Mesenchymal stem cell (in vitro differentiated cells and primary cell): Measurements from ENCODE around the gene DPP6.
"Not testable (repeated sequence)": the region's sequence is repeated elsewhere in the genome, so short reads cannot be mapped to it uniquely, and the experiment has no call there.

ENCODE experiments used
- DNase-seq: peaks from one replicate; pipeline ENCODE4 v3.0.0-alpha.2; 2013
- H2AFZ ChIP-seq: one replicate; pipeline ENCODE4 v1.6.1; 2013; ENCODE audit warnings: low read depth, mild to moderate bottlenecking, control low read depth, inconsistent platforms, low read length, moderate library complexity
- H2AK5ac ChIP-seq: 2 replicates; pipeline ENCODE4 v1.6.1; 2013; ENCODE audit warnings: low read length, moderate library complexity, mild to moderate bottlenecking, inconsistent platforms; ENCODE audit not compliant: severe bottlenecking
- H2BK120ac ChIP-seq: one replicate; pipeline ENCODE4 v1.6.1; 2013; ENCODE audit warnings: low read depth, mild to moderate bottlenecking, inconsistent platforms, low read length, moderate library complexity
- H2BK12ac ChIP-seq, 2 experiments: one replicate each; pipeline ENCODE4 v1.6.1; 2013; ENCODE audit warnings: inconsistent platforms in 2 of 2, low read length in 2 of 2, mild to moderate bottlenecking in 2 of 2, moderate library complexity in 2 of 2, control low read depth in 1 of 2
- H2BK15ac ChIP-seq: one replicate; pipeline ENCODE4 v1.6.1; 2013; ENCODE audit warnings: mild to moderate bottlenecking, low read depth, inconsistent platforms; ENCODE audit not compliant: poor library complexity, severe bottlenecking
- H2BK5ac ChIP-seq: 2 replicates; pipeline ENCODE4 v1.6.1; 2013; ENCODE audit warnings: low read depth, mild to moderate bottlenecking, low read length, control low read depth, inconsistent platforms; ENCODE audit not compliant: poor library complexity, severe bottlenecking
- H3K14ac ChIP-seq, 2 experiments: one replicate each; pipeline ENCODE4 v1.6.1; 2013; ENCODE audit warnings: inconsistent platforms in 2 of 2, low read length in 2 of 2, control low read depth in 1 of 2, mild to moderate bottlenecking in 1 of 2, moderate library complexity in 1 of 2
- H3K18ac ChIP-seq, 2 experiments: one replicate each; pipeline ENCODE4 v1.6.1; 2013; ENCODE audit warnings: inconsistent platforms in 2 of 2, low read length in 2 of 2, control low read depth in 1 of 2, low read depth in 1 of 2, mild to moderate bottlenecking in 1 of 2
- H3K23ac ChIP-seq, 2 experiments: one replicate each; pipeline ENCODE4 v1.6.1; 2013; ENCODE audit warnings: inconsistent platforms in 2 of 2, low read length in 2 of 2, mild to moderate bottlenecking in 2 of 2, moderate library complexity in 2 of 2, control low read depth in 1 of 2
- H3K27ac ChIP-seq: 2 replicates; pipeline ENCODE4 v1.5.1; 2013; ENCODE audit warnings: mild to moderate bottlenecking, moderate library complexity, low read length, control low read depth, inconsistent platforms; ENCODE audit not compliant: poor library complexity, severe bottlenecking
- H3K27me3 ChIP-seq, 2 experiments: 2 replicates each; pipeline versions ENCODE4 v1.6.1 to v1.7.0; 2013; ENCODE audit warnings: low read length in 2 of 2, mild to moderate bottlenecking in 2 of 2, moderate library complexity in 2 of 2, control low read depth in 1 of 2, inconsistent platforms in 1 of 2; ENCODE audit not compliant: control insufficient read depth in 1 of 2, insufficient read depth in 1 of 2
- H3K36me3 ChIP-seq, 2 experiments: 2 replicates each; pipeline versions ENCODE4 v1.6.1 to v1.7.0; 2013; ENCODE audit warnings: low read length in 2 of 2, control low read depth in 1 of 2, inconsistent platforms in 1 of 2, low read depth in 1 of 2, mild to moderate bottlenecking in 1 of 2; ENCODE audit not compliant: insufficient read depth in 2 of 2, control insufficient read depth in 1 of 2
- H3K4ac ChIP-seq, 2 experiments: one replicate each; pipeline ENCODE4 v1.6.1; 2013; ENCODE audit warnings: inconsistent platforms in 2 of 2, low read length in 2 of 2, mild to moderate bottlenecking in 2 of 2, moderate library complexity in 2 of 2, control low read depth in 1 of 2, low read depth in 1 of 2
- H3K4me1 ChIP-seq: 2 replicates; pipeline ENCODE4 v1.6.1; 2013; ENCODE audit warnings: low read depth, low read length, control low read depth; ENCODE audit not compliant: control insufficient read depth, insufficient read depth
- H3K4me2 ChIP-seq: 2 replicates; pipeline ENCODE4 v1.6.1; 2013; ENCODE audit warnings: low read length, mild to moderate bottlenecking, inconsistent platforms; ENCODE audit not compliant: poor library complexity, severe bottlenecking
- H3K4me3 ChIP-seq, 2 experiments: 2 replicates each; pipeline versions ENCODE4 v1.5.1 to v1.7.0; 2013; ENCODE audit warnings: low read length in 2 of 2, mild to moderate bottlenecking in 2 of 2, control low read depth in 1 of 2, low read depth in 1 of 2; ENCODE audit not compliant: insufficient read depth in 1 of 2
- H3K79me1 ChIP-seq: replicated peaks from 2 replicates; pipeline ENCODE4 v1.6.1; 2013; ENCODE audit warnings: mild to moderate bottlenecking, control low read depth, low read length, inconsistent platforms; ENCODE audit not compliant: poor library complexity, severe bottlenecking
- H3K9ac ChIP-seq: 2 replicates; pipeline ENCODE4 v1.7.0; 2013; ENCODE audit warnings: mild to moderate bottlenecking, low read length, moderate library complexity
- H3K9me3 ChIP-seq: 2 replicates; pipeline ENCODE4 v1.7.0; 2013; ENCODE audit warnings: mild to moderate bottlenecking, low read length; ENCODE audit not compliant: control insufficient read depth
- H4K8ac ChIP-seq: one replicate; pipeline ENCODE4 v1.6.1; 2013; ENCODE audit warnings: inconsistent platforms, mild to moderate bottlenecking, low read length, moderate library complexity
- H4K91ac ChIP-seq: one replicate; pipeline ENCODE4 v1.6.1; 2013; ENCODE audit warnings: mild to moderate bottlenecking, low read length, inconsistent platforms
- WGBS: methylation state at CpG from one replicate; pipeline ENCODE4 v1.1.7; 2013; ENCODE audit warnings: mixed read lengths; 5-methylcytosine and 5-hydroxymethylcytosine counted together

Gene DPP6

DNA sequence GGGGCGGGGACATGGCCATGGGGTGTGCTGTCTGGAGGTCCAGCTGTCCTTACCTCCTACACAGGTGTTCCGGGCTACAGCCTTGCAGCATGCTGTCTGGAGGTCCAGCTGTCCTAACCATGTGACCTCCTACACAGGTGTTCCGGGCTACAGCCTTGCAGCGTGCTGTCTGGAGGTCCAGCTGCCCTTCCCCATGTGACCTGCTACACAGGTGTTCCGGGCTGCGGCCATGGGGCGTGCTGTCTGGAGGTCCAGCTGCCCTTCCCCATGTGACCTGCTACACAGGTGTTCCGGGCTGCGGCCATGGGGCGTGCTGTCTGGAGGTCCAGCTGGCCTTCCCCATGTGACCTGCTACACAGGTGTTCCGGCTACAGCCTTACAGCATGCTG, 623.8 kb downstream of the DPP6 start:
- not testable (repeated sequence) for H3K27ac ChIP-seq, H3K23ac ChIP-seq, H2BK12ac ChIP-seq, H2AK5ac ChIP-seq, H2BK120ac ChIP-seq, H3K36me3 ChIP-seq, H2BK5ac ChIP-seq, H3K27me3 ChIP-seq, H3K18ac ChIP-seq, H3K9me3 ChIP-seq, H3K9ac ChIP-seq, H2AFZ ChIP-seq, H2BK15ac ChIP-seq, H4K91ac ChIP-seq, H3K79me1 ChIP-seq, H3K4me1 ChIP-seq, DNase-seq, H3K4me3 ChIP-seq, H3K4me2 ChIP-seq, H3K14ac ChIP-seq, H3K4ac ChIP-seq, H4K8ac ChIP-seq
- WGBS, result 77% methylated on average over 9 of the region's 11 CpGs

DNA sequence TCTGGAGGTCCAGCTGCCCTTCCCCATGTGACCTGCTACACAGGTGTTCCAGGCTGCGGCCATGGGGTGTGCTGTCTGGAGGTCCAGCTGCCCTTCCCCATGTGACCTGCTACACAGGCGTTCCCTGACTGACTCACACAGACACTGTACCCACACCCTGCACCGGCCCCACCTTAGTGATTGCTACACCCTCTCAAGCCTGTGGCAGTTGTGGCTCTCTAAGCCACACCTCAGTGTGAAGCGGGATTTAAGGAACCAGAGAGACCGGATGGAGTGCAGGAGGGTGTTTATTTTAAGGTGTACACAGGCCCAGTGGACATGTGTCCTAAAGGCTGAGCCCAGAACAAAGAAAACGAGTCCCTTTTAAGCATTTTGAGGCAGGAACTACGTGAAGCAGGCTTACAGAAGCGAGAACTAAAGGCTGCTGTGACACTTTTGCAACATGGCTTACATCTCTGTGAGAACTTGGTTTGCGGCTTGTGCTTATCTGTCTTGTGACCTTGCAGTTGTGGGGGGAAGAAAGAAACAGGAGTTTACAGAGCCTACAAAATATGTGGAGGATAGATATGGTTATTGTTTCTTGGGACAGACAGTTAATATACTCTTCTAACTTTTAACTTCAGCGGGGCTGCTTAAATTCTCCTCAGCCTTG, 624.4 kb downstream of the DPP6 start:
- no peak overlapping the region for H2AFZ ChIP-seq
- no peak overlapping the region for H2BK120ac ChIP-seq
- H3K27ac ChIP-seq, result no peak overlapping the region
- no peaks in the 10 kb centered on the region for H3K79me1 ChIP-seq
- no peak overlapping the region for H3K4me3 ChIP-seq
- H2BK12ac ChIP-seq, result no peak overlapping the region
- H2BK5ac ChIP-seq, result no peak overlapping the region
- no peaks in the 10 kb centered on the region for H3K27me3 ChIP-seq
- H4K91ac ChIP-seq, result no peak overlapping the region
- DNase-seq, result no peak
- peaks cover 6% of the 10 kb centered on the region for H3K9me3 ChIP-seq
- no peak overlapping the region for H3K4ac ChIP-seq
- H3K9ac ChIP-seq, result no peak overlapping the region
- no peak overlapping the region for H3K18ac ChIP-seq
- no peak overlapping the region for H4K8ac ChIP-seq
- H3K4me1 ChIP-seq, result no peaks in the 10 kb centered on the region
- no peak overlapping the region for H2BK15ac ChIP-seq
- no peak overlapping the region for H3K23ac ChIP-seq
- no peaks in the 10 kb centered on the region for H3K36me3 ChIP-seq
- no peak overlapping the region for H2AK5ac ChIP-seq
- H3K14ac ChIP-seq, result no peak overlapping the region
- no peak overlapping the region for H3K4me2 ChIP-seq
- 66% methylated on average over 8 of the region's 10 CpGs for WGBS

DNA sequence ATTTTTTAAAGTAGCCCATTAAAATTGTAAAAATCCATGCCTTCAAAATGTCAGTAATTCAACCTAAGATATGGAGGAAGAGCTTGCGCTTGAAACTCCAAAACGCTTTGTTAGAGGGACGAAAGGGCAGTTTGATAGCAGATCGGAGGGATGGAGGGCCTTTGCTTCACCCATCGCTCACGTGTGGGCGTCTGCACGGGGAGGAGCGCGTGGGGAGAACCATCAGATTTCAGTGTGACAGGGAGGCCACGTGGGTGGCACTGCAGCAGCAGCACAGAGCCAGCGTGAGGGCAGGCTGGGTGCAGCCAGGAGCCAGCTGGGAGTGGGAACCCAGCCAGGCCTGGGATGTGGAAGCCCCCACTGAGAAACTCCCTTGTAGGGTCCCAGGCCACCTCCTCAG, 625.3 kb downstream of the DPP6 start:
- no peak overlapping the region for H3K4ac ChIP-seq
- H3K27me3 ChIP-seq, result no peaks in the 10 kb centered on the region
- H3K23ac ChIP-seq, result no peak overlapping the region
- DNase-seq, result no peak
- no peak overlapping the region for H2BK15ac ChIP-seq
- H4K91ac ChIP-seq, result no peak overlapping the region
- no peak overlapping the region for H4K8ac ChIP-seq
- no peak overlapping the region for H2AK5ac ChIP-seq
- H3K14ac ChIP-seq, result no peak overlapping the region
- no peak overlapping the region for H3K27ac ChIP-seq
- H3K18ac ChIP-seq, result no peak overlapping the region
- no peaks in the 10 kb centered on the region for H3K4me1 ChIP-seq
- H2BK120ac ChIP-seq, result no peak overlapping the region
- H3K9ac ChIP-seq, result no peak overlapping the region
- no peak overlapping the region for H3K4me3 ChIP-seq
- 87% methylated on average over 12 of the region's 12 CpGs for WGBS
- peaks cover 6% of the 10 kb centered on the region for H3K9me3 ChIP-seq
- H2BK12ac ChIP-seq, result no peak overlapping the region
- H3K79me1 ChIP-seq, result no peaks in the 10 kb centered on the region
- no peaks in the 10 kb centered on the region for H3K36me3 ChIP-seq
- no peak overlapping the region for H2BK5ac ChIP-seq
- H2AFZ ChIP-seq, result no peak overlapping the region
- H3K4me2 ChIP-seq, result no peak overlapping the region

DNA sequence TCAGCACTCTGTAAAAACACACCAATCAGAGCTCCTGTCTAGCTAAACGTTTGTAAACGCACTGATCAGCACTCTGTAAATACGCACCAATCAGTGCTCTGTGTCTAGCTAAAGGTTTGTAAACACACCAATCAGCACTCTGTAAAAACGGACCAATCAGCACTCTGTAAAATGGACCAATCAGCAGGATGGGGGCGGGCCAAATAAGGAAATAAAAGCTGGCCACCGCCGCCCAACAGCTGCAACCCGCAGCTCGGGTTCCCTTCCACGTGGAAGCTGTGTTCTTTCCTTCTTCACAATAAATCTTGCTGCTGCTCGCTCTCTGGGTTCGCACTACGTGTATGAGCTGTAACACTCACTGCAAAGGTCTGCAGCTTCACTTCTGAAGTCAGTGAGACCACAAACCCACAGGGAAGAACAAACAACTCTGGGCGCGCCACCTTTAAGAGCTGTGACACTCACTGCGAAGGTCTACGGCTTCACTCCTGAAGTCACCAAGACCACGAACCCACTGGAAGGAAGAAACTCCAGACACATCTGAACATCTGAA, 625.9 kb downstream of the DPP6 start:
- 88% methylated on average over 18 of the region's 18 CpGs for WGBS
- H3K18ac ChIP-seq, H3K4me2 ChIP-seq, H3K9me3 ChIP-seq, DNase-seq, H3K4me1 ChIP-seq, H3K27me3 ChIP-seq, H2BK120ac ChIP-seq, H3K79me1 ChIP-seq, H3K36me3 ChIP-seq, H3K4ac ChIP-seq, H3K9ac ChIP-seq, H4K91ac ChIP-seq, H3K4me3 ChIP-seq, H3K27ac ChIP-seq, H3K23ac ChIP-seq, H3K14ac ChIP-seq, H2BK5ac ChIP-seq, H2BK12ac ChIP-seq, H4K8ac ChIP-seq, H2AK5ac ChIP-seq, H2AFZ ChIP-seq, H2BK15ac ChIP-seq: not testable (repeated sequence)
